ENCODE results near the gene ADCY3.
"Not testable (repeated sequence)": the region's sequence is repeated elsewhere in the genome, so short reads cannot be mapped to it uniquely, and the experiment has no call there.

DNA sequence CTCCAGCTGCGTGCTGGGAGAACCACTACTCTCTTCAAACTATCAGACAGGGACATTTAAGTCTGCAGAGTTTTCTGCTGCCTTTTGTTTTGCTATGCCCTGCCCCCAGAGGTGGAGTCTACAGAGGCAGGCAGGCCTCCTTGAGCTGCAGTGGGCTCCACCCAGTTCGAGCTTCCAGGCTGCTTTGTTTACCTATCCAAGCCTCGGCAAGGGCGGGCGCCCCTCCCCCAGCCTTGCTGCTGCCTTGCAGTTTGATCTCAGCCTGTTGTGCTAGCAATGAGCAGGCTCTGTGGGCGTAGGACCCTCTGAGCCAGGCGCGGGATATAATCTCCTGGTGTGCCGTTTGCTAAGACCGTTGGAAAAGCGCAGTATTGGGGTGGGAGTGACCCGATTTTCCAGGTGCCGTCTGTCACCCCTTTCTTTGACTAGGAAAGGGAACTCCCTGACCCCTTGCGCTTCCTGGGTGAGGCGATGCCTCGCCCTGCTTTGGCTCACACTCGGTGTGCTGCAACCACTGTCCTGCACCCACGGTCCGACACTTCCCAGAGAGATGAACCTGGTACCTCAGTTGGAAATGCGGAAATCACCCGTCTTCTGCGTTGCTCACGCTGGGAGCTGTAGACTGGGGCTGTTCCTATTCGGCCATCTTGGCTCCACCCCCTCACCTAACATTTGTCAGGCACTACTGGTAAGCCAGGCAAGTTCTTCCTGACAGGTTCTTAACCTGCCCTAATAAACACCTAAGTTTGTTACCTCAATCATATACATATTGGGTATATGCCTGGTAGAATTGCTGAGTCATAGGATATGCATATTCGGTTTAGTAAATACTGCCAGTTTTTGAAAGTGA lies 114.0 kb downstream of the ADCY3 start:
- not testable (repeated sequence) for TF ChIP-seq CEBPB (IDR thresholded peaks at IDR 0.05; ENCODE audit: low read depth, low read length)
- TF ChIP-seq, protein P1, sequence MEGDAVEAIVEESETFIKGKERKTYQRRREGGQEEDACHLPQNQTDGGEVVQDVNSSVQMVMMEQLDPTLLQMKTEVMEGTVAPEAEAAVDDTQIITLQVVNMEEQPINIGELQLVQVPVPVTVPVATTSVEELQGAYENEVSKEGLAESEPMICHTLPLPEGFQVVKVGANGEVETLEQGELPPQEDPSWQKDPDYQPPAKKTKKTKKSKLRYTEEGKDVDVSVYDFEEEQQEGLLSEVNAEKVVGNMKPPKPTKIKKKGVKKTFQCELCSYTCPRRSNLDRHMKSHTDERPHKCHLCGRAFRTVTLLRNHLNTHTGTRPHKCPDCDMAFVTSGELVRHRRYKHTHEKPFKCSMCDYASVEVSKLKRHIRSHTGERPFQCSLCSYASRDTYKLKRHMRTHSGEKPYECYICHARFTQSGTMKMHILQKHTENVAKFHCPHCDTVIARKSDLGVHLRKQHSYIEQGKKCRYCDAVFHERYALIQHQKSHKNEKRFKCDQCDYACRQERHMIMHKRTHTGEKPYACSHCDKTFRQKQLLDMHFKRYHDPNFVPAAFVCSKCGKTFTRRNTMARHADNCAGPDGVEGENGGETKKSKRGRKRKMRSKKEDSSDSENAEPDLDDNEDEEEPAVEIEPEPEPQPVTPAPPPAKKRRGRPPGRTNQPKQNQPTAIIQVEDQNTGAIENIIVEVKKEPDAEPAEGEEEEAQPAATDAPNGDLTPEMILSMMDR (conservative IDR thresholded peaks at IDR 0.05; ENCODE audit: low read depth, low read length) = not testable (repeated sequence)

Measured in IMR-90 (cell line).